GM23248 (cell line): ENCODE data around the gene SNCG.

Experiments used
- EZH2 ChIP-seq: fragments of 200-600 bp; sonication (generic); IDR thresholded peaks from 2 replicates; pipeline ENCODE4 v1.6.1; 2018; ENCODE audit warnings: antibody characterized with exemption, mild to moderate bottlenecking; ENCODE audit not compliant: insufficient read depth, poor library complexity, severe bottlenecking
- EZH2phosphoT487 ChIP-seq: fragments of 200-600 bp; sonication (generic); IDR thresholded peaks from 2 replicates; pipeline ENCODE4 v1.6.1; 2018; ENCODE audit warnings: antibody characterized with exemption, moderate library complexity, mild to moderate bottlenecking, low read depth; ENCODE audit not compliant: insufficient read depth

DNA sequence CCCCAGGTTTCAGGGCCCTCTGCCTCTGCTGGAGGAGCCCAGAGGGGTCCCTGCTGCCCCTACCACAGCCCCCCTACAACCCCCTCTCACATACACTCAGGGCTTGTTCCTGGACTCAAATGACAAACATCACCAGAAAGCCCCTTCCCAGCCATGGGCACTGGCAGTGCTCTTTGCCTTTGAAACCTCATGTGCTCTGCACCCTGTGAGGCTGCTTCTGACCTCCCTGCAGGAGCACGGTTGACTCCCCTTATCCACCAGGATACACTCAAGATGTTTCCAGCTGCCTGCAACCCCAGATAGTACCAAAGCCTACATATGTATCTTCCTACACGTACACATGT is 6.4 kb downstream of the SNCG start:
- TF ChIP-seq EZH2 (no peak), EZH2phosphoT487 (no peak)
